Measurements from ENCODE around the gene TMEFF2. TPM values are rescaled to one million over a fixed set of nuclear protein-coding genes. Genes with fewer than 3 reads are reported as not detected.

The TMEFF2 gene
- total RNA-seq, 6 experiments from 2014 or later: 0.18 to 0.25 (median 0.22) TPM; not detected in 3

GRCh38 chr2:191912764-191913163 lies 282.0 kb downstream of the TMEFF2 start:
- no peaks in the 10 kb centered on the region for H3K9me3 Mint-ChIP-seq
- H3K4me1 Mint-ChIP-seq (ENCODE audit: low read depth): peaks cover 19% of the 10 kb centered on the region
- H3K4me3 Mint-ChIP-seq: no peak overlapping the region
- TF ChIP-seq CTCF (IDR thresholded peaks at IDR 0.05): no peak
- no peak for DNase-seq
- no peak overlapping the region for H3K27ac Mint-ChIP-seq
- no peaks in the 10 kb centered on the region for H3K36me3 Mint-ChIP-seq (ENCODE audit: low read depth)
- no peaks in the 10 kb centered on the region; the same call in 1 of the 2 replicates for H3K27me3 Mint-ChIP-seq (ENCODE audit: insufficient read depth)

GRCh38 chr2:191910518-191910917 lies 284.2 kb downstream of the TMEFF2 start:
- H3K4me1 Mint-ChIP-seq (ENCODE audit: low read depth): peaks cover 17% of the 10 kb centered on the region

GRCh38 chr2:191908874-191909273 lies 285.9 kb downstream of the TMEFF2 start:
- TF ChIP-seq CTCF (IDR thresholded peaks at IDR 0.05): no peak
- Mint-ChIP-seq H3K4me3 (no peak overlapping the region), H3K27me3 (ENCODE audit: insufficient read depth) (no peaks in the 10 kb centered on the region; the same call in 1 of the 2 replicates), H3K9me3 (no peaks in the 10 kb centered on the region), H3K36me3 (ENCODE audit: low read depth) (no peaks in the 10 kb centered on the region), H3K4me1 (ENCODE audit: low read depth) (peaks cover 17% of the 10 kb centered on the region), H3K27ac (no peak overlapping the region)
- DNase-seq: no peak

More at GRCh38 chr2:191910518-191910917, 284.2 kb downstream of the TMEFF2 start:
- Mint-ChIP-seq H3K36me3 (ENCODE audit: low read depth) (no peaks in the 10 kb centered on the region), H3K4me3 (no peak overlapping the region), H3K27me3 (ENCODE audit: insufficient read depth) (no peaks in the 10 kb centered on the region; the same call in 1 of the 2 replicates), H3K9me3 (no peaks in the 10 kb centered on the region), H3K27ac (peak overlapping the region; percentile 58)
- DNase-seq: peak; percentile 53
- no peak for TF ChIP-seq CTCF (IDR thresholded peaks at IDR 0.05)

- no peak overlapping the region for H3K4me3 Mint-ChIP-seq
- no peaks in the 10 kb centered on the region; the same call in 1 of the 2 replicates for H3K27me3 Mint-ChIP-seq (ENCODE audit: insufficient read depth)
- H3K36me3 Mint-ChIP-seq (ENCODE audit: low read depth): no peaks in the 10 kb centered on the region
- H3K9me3 Mint-ChIP-seq: no peaks in the 10 kb centered on the region
- DNase-seq: no peak
- H3K4me1 Mint-ChIP-seq (ENCODE audit: low read depth): peaks cover 17% of the 10 kb centered on the region
- TF ChIP-seq CTCF (IDR thresholded peaks at IDR 0.05): peak; percentile 34; the same call in 1 of the 2 replicates
- H3K27ac Mint-ChIP-seq: no peak overlapping the region
Observed at GRCh38 chr2:191907545-191907944, 287.2 kb downstream of the TMEFF2 start.

- no peak overlapping the region for H3K27ac Mint-ChIP-seq
Observed at GRCh38 chr2:191907091-191907490, 287.6 kb downstream of the TMEFF2 start.

More at GRCh38 chr2:191907091-191907490, 287.6 kb downstream of the TMEFF2 start:
- peaks cover 17% of the 10 kb centered on the region for H3K4me1 Mint-ChIP-seq (ENCODE audit: low read depth)
- no peak overlapping the region for H3K4me3 Mint-ChIP-seq
- TF ChIP-seq CTCF (IDR thresholded peaks at IDR 0.05): no peak
- no peaks in the 10 kb centered on the region; the same call in 1 of the 2 replicates for H3K27me3 Mint-ChIP-seq (ENCODE audit: insufficient read depth)
- H3K36me3 Mint-ChIP-seq (ENCODE audit: low read depth): no peaks in the 10 kb centered on the region
- no peaks in the 10 kb centered on the region for H3K9me3 Mint-ChIP-seq
- no peak for DNase-seq
